HG03139 (cell line): ENCODE measurements around the gene AGAP1.

Experiments used
- ATAC-seq: cut with Tn5 transposase; IDR thresholded peaks from one replicate; pipeline ENCODE4 v1.9.1; 2021; ENCODE audit not compliant: unreplicated experiment

AGAP1 gene

GRCh38 chr2:235784788-235785187 is 290.9 kb downstream of the AGAP1 start:
- ATAC-seq: no peak

GRCh38 chr2:235789552-235789951 is 295.7 kb downstream of the AGAP1 start:
- ATAC-seq: no peak

- ATAC-seq: no peak
These were observed 299.4 kb downstream of the AGAP1 start for GRCh38 chr2:235793163-235793752.

- ATAC-seq: no peak
These were observed 305.4 kb downstream of the AGAP1 start for GRCh38 chr2:235799281-235799680.

- no peak for ATAC-seq
These were observed 308.7 kb downstream of the AGAP1 start for GRCh38 chr2:235802542-235802941.

GRCh38 chr2:235803028-235803427 is 309.2 kb downstream of the AGAP1 start:
- no peak for ATAC-seq

GRCh38 chr2:235804676-235805075 is 310.8 kb downstream of the AGAP1 start:
- ATAC-seq: no peak

GRCh38 chr2:235806986-235807750 is 313.3 kb downstream of the AGAP1 start:
- ATAC-seq: no peak

GRCh38 chr2:235808366-235808765 is 314.5 kb downstream of the AGAP1 start:
- ATAC-seq: no peak

- ATAC-seq: no peak
These were observed 316.4 kb downstream of the AGAP1 start for GRCh38 chr2:235810252-235810651.

- ATAC-seq: no peak
These were observed 317.0 kb downstream of the AGAP1 start for GRCh38 chr2:235810846-235811245.

- no peak for ATAC-seq
These were observed 317.8 kb downstream of the AGAP1 start for GRCh38 chr2:235811446-235812184.

GRCh38 chr2:235812185-235812665 is 318.4 kb downstream of the AGAP1 start:
- ATAC-seq: no peak

- no peak for ATAC-seq
These were observed 319.6 kb downstream of the AGAP1 start for GRCh38 chr2:235813398-235813797.

- no peak for ATAC-seq
These were observed 326.7 kb downstream of the AGAP1 start for GRCh38 chr2:235820571-235820970.

GRCh38 chr2:235824331-235824730 is 330.5 kb downstream of the AGAP1 start:
- no peak for ATAC-seq

- ATAC-seq: no peak
These were observed 332.1 kb downstream of the AGAP1 start for GRCh38 chr2:235825946-235826345.

- ATAC-seq: no peak
These were observed 333.0 kb downstream of the AGAP1 start for GRCh38 chr2:235826826-235827225.

- no peak for ATAC-seq
These were observed 333.7 kb downstream of the AGAP1 start for GRCh38 chr2:235827585-235827992.

GRCh38 chr2:235829726-235830125 is 335.9 kb downstream of the AGAP1 start:
- ATAC-seq: no peak

GRCh38 chr2:235831755-235832154 is 337.9 kb downstream of the AGAP1 start:
- ATAC-seq: no peak

- no peak for ATAC-seq
These were observed 339.1 kb downstream of the AGAP1 start for GRCh38 chr2:235832941-235833340.
